Measurements from ENCODE around the gene CTRL.
"Not testable (repeated sequence)": the region's sequence is repeated elsewhere in the genome, so short reads cannot be mapped to it uniquely, and the experiment has no call there.

CTRL gene

DNA sequence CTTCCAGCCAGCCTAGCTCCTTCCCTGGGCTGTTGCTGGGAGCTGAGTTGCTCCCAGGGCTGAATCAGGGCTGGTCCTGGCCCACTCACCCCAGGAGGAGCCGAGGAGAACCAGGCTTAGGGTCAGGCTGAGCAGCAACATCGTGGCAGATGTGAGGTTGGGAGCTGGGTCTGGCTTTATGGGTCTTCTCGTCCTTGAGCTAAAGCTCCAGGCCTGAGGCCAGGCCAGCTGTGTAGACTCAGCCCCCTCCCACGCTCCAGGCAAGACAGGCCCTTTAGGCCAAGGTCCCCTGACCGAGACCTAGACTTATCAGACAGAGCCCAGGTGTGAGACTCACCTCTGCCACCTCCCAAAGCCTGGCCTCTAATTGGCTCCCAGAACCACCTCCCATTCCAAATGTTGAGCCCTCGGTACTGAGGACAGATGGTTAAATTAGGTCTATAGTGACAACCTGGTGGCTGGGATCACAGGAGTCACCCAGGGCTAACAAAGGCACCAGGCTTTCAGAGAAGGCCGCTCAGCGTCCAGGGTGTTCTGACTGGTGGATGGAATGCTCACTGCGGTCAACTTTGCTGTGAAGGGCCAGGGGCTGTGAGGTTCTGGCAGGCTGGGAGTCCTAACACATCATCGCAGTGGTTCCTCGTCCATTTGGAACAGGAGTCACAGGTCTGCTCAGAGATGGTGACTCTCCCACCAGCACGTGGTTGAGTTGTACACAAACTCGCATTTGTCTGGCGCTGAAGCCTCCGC lies at the start of gene CTRL:
TSS of gene CTRL (minus strand) at position 151 of the 750 bp plus-strand sequence. CDS start at position 141, 10 bp downstream.
- DNase-seq (ENCODE audit: low read depth) = no peak

DNA sequence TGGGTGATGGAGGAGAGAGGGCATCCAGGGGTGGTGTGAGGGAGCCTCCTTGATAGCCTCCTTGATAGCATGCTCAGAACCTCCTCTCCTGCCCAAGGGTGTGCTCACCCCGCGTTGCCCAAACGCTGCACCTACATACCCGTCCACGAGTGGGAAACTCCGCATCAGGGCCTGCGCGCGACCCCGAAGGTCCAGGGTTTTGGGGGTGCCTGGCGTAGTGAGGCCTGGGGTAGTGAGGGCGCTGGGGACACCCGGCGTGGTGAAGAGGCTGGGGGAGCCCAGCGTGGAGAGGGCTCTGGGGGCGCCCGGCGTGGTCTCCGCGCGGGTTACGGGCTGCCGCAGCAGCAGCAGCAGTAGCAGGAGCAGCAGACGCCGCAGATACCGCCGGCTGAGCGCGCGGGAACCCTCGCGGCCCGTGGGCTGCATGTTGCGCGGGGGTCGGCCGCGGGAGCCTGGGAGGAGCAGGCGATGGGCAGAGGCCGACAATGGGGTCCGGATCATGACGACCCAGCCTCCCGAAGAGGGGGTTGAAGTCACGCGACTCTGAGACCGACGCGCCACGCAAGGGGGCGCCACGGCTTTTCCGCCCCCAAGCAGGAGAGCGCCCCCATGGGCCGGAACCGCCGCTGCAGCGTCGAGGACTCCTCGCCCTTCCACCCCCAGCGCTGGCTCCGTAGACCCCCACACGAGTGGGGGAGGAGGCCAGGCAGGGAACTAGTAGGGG lies 48.5 kb upstream of the CTRL start, which contains the start of gene DPEP3:
TSS of gene DPEP3 (minus strand) at position 545 of the 724 bp plus-strand sequence. CDS start at position 426, 119 bp downstream.
- no peak for DNase-seq (ENCODE audit: low read depth)

DNA sequence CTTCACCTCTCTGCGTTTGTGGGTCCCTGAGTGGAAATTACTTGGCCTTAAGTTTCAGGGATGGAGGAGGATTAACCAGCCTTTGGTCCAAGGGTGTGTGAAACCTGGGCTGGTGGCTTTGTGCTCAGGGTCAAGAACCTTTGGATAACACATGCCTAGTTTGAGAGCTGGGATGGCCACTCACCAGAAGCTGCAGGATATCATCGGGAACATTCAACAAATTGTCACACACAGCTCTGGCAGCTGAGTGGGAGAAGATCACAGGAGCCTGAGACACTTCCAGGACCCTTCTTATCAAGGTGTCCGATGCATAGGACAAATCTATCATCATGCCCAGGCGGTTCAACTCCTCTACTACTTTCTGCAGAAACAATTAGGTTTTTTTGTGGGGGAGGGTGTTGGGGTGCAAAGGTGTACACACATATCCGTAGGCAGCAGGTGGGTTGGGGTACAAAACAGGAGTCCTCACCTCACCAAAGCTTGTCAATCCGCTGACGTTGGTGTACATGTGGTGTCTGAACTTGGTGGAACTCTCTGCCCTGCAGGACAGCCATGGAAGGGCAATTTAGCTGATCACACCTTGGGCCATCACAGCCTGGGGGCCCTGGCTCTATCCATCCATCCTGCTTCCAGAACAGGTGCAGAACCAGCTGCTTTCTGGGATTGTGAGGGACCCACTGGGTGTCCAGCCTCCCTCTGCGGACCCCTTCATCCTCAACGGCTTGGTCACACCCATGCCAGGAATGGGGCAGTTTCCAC lies 46.0 kb upstream of the CTRL start:
- no peak for DNase-seq (ENCODE audit: low read depth)

DNA sequence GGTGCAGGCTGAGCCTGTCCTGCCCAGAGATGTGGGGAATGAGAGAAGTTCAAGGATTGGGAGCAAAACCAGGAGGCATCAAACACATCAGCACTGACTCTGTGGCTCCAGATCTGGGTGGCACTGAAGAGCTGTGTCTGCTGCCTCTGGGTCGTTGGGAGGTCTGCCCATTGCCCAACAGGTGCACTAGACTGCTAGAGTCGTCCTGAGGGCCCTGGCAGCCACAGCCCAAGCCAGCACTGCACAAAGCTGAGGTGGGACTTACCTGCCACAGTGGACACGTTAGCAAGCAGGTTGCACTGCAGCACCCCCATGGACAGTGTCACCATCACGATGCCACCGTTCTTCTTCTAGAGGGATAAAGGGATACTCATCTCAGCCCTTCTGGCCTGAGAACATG lies 45.3 kb upstream of the CTRL start:
- no peak for DNase-seq (ENCODE audit: low read depth)

DNA sequence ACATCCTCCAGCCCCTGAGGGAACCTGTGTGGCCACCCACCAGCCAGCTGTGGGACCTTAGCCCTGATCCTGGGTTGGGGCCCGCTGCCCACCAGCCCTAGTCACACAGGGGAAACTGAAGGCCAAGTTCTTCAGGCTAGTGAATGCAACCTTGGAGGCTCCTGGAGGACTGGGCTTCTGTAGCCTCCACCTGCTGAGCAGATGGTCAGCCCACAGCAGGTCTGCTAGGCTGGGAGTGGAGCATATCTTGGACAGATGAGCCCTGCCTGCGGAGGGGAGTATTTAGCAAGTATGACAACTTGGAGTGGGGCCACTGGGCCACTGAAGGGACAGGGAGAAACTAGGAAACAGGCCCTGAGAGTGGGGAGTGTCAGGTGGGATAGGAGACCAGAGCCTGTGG lies 44.5 kb upstream of the CTRL start:
- no peak for DNase-seq (ENCODE audit: low read depth)

DNA sequence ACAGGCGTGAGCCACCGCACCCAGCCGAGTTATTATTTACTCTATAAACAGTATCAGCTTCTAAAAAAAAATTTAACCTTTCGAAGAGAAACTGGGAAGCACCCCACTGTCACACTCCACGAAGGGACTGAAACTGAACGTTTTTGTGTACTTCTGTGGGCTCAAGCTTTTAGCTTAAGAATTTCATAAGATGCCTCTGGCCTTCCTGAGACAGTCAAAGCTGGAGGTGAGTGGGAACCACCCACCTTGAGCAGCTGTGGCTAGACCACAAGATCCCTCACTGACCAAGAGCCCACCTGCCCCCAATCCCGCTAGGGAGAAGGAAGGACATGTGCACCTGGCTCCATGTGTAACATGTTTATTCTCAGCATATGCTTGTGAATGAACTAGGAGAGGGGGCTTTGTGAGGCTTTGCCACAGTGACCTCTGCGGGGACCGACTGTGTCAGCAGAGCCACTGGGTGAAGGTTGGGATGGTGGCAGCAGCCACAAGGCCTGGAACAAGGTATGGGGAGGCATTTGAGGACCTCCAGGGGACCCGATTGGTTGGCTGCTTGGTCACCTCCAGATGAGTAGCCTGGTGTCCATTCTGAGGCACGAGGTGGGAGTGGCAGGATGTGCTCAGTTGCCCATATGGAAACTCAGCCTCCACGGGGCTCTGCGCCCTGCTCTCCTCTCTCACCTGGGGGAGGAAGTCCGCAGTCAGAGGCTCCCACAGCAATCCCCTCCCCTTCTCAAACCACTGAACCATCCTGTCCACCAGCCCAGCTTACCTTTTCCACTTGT lies 43.9 kb upstream of the CTRL start:
- no peak for DNase-seq (ENCODE audit: low read depth)

DNA sequence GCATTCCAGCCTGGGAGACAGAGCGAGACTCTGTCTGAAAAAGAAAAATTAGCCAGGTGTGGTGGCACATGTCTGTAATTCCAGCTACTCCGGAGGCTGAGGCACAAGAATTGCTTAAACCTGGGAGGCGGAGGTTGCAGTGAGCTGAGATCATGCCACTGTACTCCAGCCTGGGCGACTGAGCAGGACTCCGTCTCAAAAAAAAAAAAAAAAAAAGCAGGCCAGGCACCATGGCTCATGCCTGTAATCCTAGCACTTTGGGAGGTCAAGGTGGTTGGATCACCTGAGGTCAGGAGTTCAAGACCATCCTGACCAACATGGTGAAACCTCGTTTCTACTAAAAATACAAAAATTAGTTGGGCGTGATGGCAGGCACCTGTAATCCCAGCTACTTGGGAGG lies 40.6 kb upstream of the CTRL start:
- DNase-seq (ENCODE audit: low read depth) = not testable (repeated sequence)

DNA sequence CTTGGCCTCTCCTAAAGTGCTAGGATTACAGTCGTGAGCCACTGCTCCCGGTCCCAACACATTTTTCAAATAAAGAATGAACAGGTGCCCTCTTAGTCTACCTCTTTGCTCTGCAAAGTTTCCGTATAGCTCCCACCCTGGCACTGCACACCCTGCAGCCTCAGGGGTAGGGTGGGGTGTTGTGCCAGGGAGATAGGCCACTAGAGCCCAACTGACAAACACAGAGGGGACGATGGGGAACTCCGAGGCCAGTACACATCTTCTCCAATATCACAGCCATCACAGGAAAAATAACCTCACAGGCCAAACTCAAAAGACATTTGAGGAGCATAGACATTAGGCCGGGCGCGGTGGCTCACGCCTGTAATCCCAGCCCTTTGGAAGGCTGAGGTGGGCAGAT lies 39.4 kb upstream of the CTRL start:
- no peak for DNase-seq (ENCODE audit: low read depth)

DNA sequence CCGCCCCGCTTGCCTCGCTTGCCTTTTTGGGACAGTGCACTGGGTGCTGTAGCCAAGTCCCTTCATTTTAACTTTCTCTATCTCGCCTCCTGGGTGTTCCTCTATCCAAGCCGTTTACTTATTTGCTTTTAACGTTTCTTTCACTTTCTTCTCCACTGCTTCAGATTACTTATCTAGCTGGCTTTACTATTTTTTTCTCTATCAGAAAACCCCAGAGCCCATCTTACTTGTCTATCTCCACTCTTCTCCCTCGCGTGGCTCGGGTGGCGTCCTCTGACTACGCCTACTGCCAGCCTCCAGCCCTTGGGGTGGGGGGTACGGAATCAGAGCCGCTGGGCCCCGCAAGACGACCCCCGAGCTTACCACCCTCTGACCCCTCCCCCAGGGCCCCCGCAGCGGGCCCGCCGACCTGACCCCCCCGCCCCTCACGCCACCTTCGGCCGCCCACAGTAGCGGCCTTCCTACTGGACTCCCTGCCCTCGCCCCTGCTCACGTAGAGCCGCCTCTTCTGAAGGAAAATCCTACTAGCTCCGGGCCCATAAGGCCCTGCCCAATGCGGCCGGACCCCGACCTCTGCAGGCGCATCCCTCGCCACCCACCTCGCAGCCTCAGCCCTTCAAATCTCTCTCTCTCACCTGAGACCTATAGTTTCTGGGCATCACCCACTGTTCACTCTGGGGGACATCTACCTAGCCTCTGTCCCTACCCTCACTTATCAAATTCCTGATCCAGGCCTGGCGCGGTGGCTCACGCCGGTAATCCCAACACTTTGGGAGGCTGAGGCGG lies 37.8 kb upstream of the CTRL start:
- DNase-seq (ENCODE audit: low read depth) = peak; percentile 34

DNA sequence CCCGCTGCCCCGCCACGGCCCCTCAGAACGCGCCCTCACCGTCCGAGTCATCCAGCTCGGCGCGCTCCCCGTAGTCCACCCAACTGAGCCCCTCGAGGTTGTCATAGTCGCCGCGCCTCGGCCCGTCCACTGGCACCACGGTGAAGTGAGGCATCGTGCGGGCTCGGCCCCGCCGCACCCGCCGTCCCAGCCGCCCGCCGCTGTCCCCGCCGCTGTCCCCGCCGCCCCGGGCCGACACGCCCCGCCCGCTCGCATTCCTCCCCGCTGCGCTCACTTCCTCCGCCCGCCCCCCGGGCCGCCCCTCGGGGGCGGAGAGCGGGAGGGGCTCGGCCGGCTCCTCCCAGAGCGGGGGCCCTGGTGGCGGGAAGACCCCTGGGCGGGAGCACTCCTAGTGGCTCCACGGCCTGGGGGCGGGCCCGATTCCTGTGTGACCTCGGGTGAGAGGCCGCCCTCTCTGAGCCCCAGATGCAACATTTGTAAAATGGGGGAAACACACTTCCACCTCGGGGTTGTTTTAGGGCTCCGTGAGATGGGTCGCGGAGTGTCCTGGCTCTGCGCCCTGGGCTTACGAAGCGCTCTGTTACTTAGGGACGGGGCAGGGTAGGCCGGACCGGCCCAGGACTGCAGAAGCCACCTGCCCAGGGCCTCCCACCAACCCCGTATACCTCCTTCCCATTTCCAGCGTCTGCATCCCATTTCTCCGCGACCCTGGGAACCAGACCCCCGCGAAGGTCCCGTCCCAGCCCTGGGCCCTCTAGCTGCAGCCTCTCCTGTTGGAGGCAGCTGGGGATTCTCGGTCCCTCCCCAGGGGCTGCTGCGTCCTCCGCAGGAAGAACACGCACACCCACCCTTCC lies 37.0 kb upstream of the CTRL start, which contains the start of gene SLC12A4:
TSS of gene SLC12A4 (minus strand) at position 238 of the 854 bp plus-strand sequence. CDS start at position 154, 84 bp downstream.
- peak; percentile 70 for DNase-seq (ENCODE audit: low read depth)

DNA sequence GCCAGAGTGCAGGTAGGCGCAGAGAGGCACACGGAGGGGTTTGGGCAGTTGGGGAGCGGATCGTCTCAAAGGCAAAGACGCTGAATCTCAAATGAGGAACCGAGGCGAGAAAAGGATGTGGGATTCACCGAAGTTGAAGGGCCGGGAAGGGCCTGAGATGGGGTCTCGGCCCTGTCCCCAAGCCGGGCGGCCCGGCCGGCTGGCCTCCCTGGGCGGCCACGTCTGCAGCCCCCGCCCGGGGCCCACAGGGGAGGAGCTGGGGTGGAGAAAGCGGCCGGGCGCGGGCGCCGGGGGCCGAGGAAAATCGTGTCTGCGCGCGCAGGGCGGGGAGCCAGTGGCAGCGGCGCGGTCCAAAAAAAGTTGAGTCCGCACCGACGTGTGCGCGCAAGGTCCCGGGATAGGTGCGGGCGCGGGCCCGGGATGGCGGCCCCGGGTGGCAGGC lies 36.3 kb upstream of the CTRL start:
- DNase-seq (ENCODE audit: low read depth) = peak; percentile 36

DNA sequence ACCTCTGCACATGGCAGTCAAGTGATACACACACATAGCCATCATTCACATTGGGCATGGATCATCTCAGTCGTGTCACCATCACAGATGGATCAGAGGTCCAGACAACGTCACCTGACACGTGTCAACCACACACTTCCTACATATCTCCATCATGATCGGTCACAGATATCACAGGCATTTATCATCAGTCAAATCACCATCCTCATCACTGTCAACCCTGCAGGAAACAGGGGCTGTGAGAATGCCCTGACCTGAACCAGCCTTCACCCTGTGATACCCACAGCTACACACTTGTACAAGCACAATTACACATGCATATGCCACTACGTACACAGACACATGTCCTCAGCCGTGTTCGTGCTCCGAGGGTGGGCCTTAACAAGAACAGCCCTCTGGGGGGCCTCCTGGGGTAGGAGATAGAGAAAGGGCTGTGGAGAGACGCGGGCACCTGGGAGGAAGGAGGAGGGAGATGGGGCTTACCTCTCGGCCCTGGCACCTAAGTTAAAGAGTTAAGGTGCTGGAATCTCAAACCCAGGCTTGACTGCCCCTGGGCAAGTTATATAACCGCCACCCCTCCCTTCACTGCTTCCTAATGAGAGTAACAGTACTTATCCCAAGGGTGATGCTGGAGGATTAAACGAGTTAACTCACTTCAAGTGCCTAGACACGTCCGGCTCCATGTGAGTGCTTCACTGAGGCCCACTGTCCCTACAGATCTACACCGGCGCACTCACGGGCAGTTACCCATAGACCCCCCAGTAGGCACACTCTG lies 35.7 kb upstream of the CTRL start:
- DNase-seq (ENCODE audit: low read depth) = peak; percentile 33

DNA sequence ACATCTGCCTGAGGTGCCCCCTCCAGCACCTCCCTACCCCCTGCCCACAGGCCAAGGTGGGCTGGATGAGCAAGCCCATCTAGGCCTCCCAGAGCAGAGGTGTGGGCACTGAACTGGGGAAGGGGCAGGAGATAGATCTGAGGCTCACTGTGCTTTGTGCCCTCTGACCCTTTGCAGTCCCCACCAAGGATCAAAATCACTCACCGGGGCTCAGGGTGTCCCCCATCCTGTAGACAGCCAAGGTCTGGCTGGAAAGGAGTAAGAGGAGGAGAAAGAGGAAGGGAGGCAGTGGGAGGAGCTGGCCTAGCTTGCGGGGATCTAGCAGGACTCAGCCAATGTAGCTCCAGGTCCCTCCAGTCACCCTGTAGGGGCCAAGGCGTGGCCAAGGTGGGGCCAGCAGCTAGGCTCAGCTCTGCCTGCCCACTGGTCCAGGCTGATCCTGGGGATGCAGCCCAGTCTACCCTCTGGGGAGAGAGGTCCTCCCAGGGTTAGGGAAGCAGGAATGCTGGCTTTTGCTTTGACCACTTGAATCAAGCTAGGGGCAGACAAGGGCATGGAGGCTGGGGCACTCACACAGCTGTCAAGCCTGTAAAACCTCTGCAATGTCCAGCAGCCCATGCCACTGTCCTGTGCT lies 35.0 kb upstream of the CTRL start:
- peak; percentile 53 for DNase-seq (ENCODE audit: low read depth)

DNA sequence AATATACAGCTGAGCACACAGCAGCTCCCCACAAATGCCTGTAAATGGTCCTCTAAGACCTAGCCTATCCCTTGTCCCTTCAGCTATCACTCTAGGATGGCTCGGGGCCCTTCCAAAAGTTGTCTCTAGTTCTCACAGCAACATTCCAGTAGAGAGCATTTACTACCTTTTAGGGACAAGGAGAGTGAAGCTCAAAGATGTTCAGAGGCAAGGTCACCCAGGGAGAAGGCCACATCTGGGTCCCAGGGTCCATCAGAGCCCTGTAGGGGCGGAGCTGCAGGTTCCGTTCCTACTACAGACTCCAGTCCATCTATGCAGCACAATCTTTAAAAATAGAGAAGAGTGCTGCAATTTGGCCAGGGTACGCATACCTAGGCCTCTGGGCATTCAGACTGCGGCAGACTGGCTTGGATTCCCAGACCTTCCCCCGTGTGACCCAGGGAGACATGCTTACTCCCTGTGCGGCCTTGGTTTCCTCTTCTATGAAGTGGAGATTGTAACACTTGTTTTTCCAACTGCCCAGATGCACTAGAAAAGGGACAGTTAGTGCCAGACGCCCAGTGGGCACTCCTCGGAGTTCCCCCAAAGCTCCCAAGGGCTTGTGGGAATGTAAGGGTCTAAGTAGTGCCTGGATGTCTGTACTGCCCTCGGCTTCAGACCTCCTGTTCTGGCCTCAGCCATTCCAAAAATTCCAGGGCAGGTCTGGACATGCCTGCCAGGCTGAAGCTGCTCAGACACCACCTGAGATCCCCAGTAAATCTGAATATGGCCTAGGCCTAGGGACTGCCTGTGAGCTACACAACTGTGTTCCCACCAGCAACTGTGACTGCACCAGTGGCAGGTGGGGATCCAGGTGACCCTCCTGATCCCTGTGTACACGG lies 34.2 kb upstream of the CTRL start:
- DNase-seq (ENCODE audit: low read depth) = peak; percentile 41

DNA sequence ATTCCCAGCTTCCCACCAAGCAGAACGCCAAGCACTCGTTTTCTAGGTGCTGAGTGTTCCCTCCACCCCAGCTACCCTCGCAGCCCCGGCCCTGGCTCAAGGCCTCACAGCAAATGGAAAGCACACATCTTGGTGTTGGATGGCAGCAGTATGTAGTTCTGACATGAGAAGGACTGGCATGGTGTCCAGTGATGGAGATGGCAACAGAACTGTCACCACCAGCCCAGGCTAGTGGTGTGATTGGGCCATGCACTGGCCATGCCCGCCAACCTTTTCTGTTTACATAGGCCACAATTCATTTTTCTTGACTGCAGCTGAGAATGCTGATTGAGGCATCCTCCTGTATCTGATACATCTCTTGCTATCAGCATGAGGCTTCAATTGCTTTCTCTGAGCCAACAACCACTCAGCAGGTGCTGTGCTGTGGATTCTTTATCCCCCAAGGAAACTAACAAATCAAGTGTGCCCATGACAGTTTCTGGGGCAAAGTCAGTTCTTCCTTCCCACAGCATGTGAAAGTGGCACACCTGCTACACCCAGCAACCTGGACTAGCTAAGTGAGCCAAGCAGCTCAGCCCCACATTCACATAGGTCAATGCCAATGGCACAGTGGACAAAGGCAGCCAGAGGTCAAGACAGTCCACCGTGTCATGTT lies 32.9 kb upstream of the CTRL start:
- no peak for DNase-seq (ENCODE audit: low read depth)

DNA sequence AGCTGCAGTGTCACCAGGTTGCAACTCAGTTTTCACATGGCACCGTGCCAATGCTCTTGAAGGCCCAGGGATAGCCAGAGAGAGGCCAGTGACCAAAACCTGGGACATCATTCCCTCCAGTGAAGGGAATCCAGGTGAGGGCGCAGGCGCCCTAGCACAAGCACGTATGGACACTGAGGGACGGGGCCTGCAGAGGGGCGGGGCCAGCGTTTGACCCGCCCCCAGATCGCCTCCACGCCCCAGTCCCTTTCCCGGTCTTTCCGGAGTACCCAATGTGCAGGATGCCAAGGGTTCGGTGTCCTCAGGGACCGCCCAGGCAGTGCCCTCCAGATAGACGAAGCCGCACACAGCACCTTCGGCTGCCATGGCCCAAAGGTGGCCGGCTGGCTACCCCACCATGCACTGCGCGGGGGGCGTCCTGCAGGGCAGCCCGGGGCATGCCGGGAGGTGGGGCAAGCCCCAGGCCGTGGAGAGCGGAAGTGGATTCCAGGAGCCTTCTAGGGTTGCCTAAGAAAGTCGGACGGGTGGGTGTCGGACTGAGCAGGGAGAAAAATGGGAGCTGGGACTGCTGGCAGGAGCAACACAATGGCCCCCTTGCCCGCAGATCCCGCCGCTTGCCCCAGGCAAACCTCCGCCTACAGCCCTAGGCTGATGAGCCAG lies 32.1 kb upstream of the CTRL start:
- DNase-seq (ENCODE audit: low read depth) = no peak

DNA sequence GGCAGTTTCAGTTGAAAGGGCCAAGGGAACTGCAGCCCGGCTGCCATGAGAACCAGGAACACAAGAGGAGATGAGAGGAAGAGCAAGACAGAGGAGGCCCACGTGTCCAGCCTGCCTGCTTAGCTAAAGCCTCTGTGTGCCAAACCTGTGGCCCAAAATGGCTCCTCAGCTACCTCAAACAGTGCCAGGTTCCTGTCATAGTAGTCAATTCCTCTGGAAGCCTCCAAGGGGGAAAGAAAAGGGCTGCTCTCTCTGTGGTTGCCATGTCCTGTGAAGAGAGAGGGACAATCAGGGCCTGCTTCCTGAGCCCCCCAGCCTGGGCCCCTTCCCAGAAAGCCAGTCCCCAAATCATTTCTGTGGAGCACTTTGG lies 31.6 kb upstream of the CTRL start:
- no peak for DNase-seq (ENCODE audit: low read depth)
